ENCODE measurements around the gene DEDD2.

The DEDD2 gene

DNA sequence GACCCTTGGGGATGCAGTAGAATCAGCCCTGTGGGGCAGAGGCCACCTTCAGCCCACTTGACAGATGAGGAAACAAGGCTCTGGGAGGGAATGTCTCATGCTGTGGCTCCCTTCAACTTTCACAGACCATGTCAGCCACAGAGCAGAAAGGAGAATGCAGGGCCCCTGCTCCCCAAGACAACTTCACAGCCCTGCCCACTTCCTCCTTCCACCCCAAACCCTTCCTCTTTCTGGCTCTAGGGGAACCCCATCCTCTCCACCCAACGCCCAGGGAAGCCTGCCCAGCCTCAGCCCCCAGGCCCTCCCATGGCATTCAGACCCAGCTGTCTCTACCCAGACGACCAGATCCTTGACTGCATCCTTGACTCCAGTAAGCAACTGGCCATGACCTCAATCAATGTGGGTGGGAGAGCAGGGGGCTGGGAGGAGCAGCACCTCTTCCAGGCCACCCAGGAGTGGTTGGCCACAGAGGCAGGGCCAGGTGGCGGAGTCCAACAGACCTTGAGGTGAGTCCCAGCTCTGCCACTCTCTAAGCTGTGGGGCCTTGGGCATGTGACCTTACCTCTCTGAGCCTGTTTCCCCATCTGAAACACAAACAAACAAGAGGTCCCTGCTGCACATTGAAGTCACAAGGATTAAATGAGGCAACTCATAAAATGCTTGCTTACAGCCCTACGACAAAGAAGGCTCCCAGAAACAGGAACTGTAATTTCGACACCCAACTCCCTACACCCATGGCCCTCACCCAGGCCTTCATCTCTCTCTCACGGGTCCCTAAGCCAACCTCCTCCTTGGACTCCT, 15.8 kb downstream of the DEDD2 start:
- no peak for DNase-seq (ENCODE audit: low read depth)
- TF ChIP-seq, protein P1, sequence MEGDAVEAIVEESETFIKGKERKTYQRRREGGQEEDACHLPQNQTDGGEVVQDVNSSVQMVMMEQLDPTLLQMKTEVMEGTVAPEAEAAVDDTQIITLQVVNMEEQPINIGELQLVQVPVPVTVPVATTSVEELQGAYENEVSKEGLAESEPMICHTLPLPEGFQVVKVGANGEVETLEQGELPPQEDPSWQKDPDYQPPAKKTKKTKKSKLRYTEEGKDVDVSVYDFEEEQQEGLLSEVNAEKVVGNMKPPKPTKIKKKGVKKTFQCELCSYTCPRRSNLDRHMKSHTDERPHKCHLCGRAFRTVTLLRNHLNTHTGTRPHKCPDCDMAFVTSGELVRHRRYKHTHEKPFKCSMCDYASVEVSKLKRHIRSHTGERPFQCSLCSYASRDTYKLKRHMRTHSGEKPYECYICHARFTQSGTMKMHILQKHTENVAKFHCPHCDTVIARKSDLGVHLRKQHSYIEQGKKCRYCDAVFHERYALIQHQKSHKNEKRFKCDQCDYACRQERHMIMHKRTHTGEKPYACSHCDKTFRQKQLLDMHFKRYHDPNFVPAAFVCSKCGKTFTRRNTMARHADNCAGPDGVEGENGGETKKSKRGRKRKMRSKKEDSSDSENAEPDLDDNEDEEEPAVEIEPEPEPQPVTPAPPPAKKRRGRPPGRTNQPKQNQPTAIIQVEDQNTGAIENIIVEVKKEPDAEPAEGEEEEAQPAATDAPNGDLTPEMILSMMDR (conservative IDR thresholded peaks at IDR 0.05; ENCODE audit: low read depth, low read length) = no peak
- H3K4me3 ChIP-seq (ENCODE audit: low read depth, low read length) = no peak overlapping the region

DNA sequence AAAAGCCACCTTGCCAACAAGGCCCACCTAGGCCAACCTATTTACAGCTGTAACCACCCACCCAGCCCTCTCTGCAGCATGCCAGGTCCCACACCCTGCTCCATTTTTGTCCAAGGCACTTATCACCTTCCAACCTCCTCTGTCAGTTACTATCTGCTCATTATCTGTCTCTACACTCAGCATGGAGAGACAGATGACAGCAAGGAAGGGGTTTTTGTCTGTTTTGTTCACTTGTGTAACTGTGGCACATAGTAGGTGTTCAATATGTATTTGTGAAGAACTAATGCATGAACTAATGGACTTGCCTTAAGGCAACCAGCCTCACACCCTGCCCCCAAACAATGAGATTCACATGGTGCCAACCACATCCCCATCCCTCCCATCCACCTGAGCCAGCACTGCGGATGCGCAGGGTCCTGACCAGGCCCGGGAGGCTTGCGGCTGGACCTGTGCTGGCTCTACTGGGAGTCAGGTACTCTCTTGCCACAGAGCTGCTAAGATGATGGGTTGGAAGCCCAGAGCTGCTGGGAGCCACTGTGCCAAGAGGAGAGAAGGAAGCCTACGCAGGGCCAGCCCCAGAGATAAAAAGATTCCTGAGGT, 17.3 kb downstream of the DEDD2 start:
- no peak for DNase-seq (ENCODE audit: low read depth)
- TF ChIP-seq, protein P1 (conservative IDR thresholded peaks at IDR 0.05; ENCODE audit: low read depth, low read length) = no peak
- H3K4me3 ChIP-seq (ENCODE audit: low read depth, low read length) = no peak overlapping the region

DNA sequence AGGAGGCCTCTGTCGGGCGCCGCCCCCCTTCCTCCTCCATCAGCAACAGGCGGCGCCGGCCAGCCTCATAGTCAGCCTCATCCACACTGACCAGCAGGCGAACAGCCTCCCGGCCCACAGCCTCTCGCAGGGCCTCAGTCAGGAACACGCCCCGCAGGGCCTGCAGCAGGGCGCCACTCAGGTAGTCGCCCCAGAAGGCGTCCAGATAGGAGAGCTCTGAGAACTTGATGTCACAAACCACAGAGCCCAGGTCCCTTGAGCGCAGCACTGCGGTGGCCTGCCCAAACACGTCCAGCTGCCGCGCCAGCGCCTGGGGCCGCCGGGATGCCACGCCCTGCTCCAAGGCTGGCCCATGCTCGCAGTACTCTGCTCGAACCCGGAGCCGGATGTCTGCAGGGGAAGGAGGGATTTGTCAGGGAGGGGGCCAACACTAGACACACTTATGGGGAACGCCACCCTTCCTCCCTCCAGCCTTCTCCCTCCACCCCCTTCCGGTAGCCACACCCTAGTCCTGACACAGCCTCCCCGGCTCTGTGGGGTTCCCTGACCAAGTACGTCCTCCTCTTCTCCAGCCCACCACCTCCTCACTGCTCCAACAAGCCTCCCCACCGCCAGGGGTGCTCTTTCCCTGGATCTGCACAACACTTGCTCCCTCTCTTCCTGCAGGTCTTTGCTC, 17.9 kb downstream of the DEDD2 start:
- DNase-seq (ENCODE audit: low read depth) = no peak

DNA sequence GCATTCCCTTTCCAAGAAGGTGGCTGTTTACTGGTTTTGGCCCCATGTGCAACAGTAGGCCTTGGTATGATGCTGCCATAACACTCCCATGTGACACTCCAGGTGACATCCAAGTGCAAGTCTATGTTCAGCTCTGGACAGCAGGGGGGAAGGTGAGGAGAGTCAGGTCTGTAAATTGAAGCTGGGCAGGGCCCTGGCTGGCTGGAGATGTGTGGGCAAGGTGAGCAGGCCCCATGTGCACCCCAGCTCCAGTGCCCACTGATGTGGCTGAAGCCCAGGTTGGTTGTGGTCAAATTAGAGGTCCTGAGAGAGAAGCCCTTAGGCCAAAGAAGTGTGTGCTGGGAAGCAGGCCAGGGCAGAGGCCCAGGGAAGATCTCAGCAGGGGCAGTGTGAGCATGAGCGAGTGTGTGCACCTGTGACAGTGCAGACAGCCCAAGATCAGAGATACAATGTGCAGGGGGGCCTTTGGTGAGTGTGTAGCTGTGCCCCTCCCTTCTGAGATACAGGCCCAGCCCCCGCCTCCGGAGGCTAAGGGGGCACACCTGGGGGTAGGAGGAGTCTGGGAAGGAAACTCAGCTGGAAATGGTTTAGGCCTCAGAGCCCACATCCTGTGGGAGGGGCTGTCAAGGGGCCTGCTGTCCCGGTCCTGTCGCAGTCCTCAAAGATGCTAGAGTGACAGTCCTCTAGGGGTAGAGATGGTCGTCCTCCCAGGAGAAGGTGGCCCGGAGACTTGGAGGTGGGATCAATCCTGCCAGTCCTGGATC, 18.6 kb downstream of the DEDD2 start:
- TF ChIP-seq, protein P1 (conservative IDR thresholded peaks at IDR 0.05; ENCODE audit: low read depth, low read length) = no peak
- H3K4me3 ChIP-seq (ENCODE audit: low read depth, low read length) = no peak overlapping the region
- DNase-seq (ENCODE audit: low read depth) = no peak

More for the DNA sequence above, 17.9 kb downstream of the DEDD2 start:
- no peak overlapping the region for H3K4me3 ChIP-seq (ENCODE audit: low read depth, low read length)
- TF ChIP-seq, protein P1 (conservative IDR thresholded peaks at IDR 0.05; ENCODE audit: low read depth, low read length) = no peak

DNA sequence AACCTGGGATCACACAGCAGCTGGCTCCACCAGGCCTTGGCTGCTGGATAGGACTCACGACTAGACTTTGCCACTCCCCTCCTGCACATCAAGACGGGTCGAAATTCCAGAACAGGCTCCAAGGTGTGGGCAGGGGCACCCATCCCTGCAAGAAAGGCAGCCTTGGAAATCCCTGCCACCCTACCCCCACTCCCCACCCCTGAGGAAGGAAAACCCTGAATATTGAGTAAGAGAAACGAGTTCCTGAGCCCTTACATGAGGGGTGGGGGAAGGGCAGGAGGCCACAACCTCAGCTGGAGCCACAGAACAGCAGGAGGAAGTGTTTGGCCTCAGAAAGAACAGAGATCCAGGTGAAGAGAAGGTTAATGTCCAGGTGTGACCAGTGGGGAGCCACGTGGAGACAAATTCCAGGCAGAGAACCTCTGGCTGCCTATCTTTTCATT, 20.1 kb downstream of the DEDD2 start:
- H3K4me3 ChIP-seq (ENCODE audit: low read depth, low read length) = no peak overlapping the region
- TF ChIP-seq, protein P1 (conservative IDR thresholded peaks at IDR 0.05; ENCODE audit: low read depth, low read length) = no peak
- peak; percentile 33 for DNase-seq (ENCODE audit: low read depth)

DNA sequence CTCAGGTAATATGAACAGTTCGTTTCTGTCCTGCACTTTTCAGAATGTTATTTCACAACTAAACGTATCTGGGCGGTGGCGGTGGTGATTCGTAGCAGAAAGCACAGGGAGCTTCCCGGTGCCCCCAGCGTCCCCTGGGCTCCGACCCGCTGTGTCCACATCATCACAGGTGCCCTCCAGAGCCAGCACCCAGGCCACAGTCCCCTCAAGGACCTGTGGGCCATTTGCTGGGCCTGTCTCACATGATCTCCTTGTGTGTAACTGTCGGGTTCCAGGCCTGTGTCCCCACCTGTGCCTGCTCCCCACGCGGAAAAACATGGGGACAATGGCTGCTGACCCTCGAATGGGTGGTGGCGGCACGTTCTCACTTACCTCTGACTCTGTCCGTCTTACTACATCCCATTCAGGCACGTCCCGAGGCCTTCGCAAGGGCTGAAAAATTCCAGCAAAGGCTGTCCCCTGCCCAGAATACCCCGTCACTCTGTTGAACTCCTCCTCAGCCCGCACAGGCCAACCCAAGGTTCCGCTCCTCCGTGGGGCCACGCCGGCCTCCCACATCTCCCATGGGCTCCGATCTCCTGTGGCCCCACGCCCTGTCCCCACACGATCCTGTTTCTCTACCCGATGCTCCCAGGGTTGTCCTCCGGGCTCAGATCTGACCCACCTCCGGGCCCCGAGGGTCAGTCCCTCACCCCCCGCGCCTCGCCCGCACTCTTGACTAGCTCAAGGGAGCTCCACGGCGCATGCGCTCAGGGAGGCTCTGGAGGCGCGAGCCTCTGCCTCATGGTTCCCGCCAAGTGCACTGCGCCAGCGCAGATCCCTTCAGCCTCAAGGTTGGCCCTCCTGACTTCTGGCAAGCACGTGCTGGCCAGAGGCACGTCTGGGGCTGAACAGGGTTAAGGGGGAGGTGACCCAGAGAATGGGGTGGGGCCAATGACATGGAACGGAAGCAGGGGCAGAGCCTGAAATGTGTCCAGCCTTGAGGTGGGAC, 21.2 kb downstream of the DEDD2 start:
- no peak for DNase-seq (ENCODE audit: low read depth)
- H3K4me3 ChIP-seq (ENCODE audit: low read depth, low read length) = no peak overlapping the region
- TF ChIP-seq, protein P1 (conservative IDR thresholded peaks at IDR 0.05; ENCODE audit: low read depth, low read length) = no peak

Data from choroid plexus epithelial cell (primary cell).